ENCODE data around the gene FNDC3B. TPM values are rescaled to one million over a fixed set of nuclear protein-coding genes. Genes with fewer than 3 reads are reported as not detected.

The FNDC3B gene
- polyA plus RNA-seq, 6 donors from 2014 or later: 1.2 to 3.1 (median 2.2) TPM; not detected in 1

GRCh38 chr3:172158741-172159140 is 119.4 kb downstream of the FNDC3B start:
- H3K27ac Mint-ChIP-seq: no peak overlapping the region
- peaks cover 0 to 7% (median 7%) of the 10 kb centered on the region in 3 donors for H3K27me3 Mint-ChIP-seq
- no peaks in the 10 kb centered on the region for H3K36me3 Mint-ChIP-seq
- DNase-seq (no peak), ATAC-seq (ENCODE audit: low read depth in 2 of 2) (no peak)
- peaks cover 0 to 5% (median 0%) of the 10 kb centered on the region in 3 donors for H3K4me1 Mint-ChIP-seq
- no peak overlapping the region for H3K4me3 Mint-ChIP-seq
- no peaks in the 10 kb centered on the region for H3K9me3 Mint-ChIP-seq

GRCh38 chr3:172159376-172159775 is 120.0 kb downstream of the FNDC3B start:
- no peaks in the 10 kb centered on the region for H3K9me3 Mint-ChIP-seq
- ATAC-seq (ENCODE audit: low read depth in 2 of 2) (no peak), DNase-seq (no peak)
- peaks cover 0 to 5% (median 0%) of the 10 kb centered on the region in 3 donors for H3K4me1 Mint-ChIP-seq
- no peak overlapping the region for H3K27ac Mint-ChIP-seq
- H3K4me3 Mint-ChIP-seq: no peak overlapping the region
- H3K36me3 Mint-ChIP-seq: no peaks in the 10 kb centered on the region
- peaks cover 0 to 4% (median 4%) of the 10 kb centered on the region in 3 donors for H3K27me3 Mint-ChIP-seq

- Mint-ChIP-seq H3K27me3 (peaks cover 0 to 4% (median 0%) of the 10 kb centered on the region in 3 donors), H3K4me3 (no peak overlapping the region), H3K36me3 (no peaks in the 10 kb centered on the region), H3K4me1 (peaks cover 0 to 5% (median 0%) of the 10 kb centered on the region in 3 donors), H3K9me3 (no peaks in the 10 kb centered on the region), H3K27ac (no peak overlapping the region)
- DNase-seq: no peak
- ATAC-seq (ENCODE audit: low read depth in 2 of 2): no peak
Observed at GRCh38 chr3:172159962-172160538, 120.7 kb downstream of the FNDC3B start.

GRCh38 chr3:172161133-172161789 is 121.9 kb downstream of the FNDC3B start:
- DNase-seq (no peak), ATAC-seq (ENCODE audit: low read depth in 2 of 2) (no peak)
- Mint-ChIP-seq H3K4me3 (no peak overlapping the region), H3K27me3 (no peaks in the 10 kb centered on the region), H3K36me3 (no peaks in the 10 kb centered on the region), H3K27ac (no peak overlapping the region), H3K9me3 (no peaks in the 10 kb centered on the region), H3K4me1 (peaks cover 0 to 5% (median 0%) of the 10 kb centered on the region in 3 donors)

GRCh38 chr3:172161959-172162358 is 122.6 kb downstream of the FNDC3B start:
- peaks cover 0 to 5% (median 0%) of the 10 kb centered on the region in 3 donors for H3K4me1 Mint-ChIP-seq
- ATAC-seq (ENCODE audit: low read depth in 2 of 2): no peak
- H3K4me3 Mint-ChIP-seq: no peak overlapping the region

GRCh38 chr3:172163320-172163719 is 123.9 kb downstream of the FNDC3B start:
- no peaks in the 10 kb centered on the region for H3K9me3 Mint-ChIP-seq
- H3K4me3 Mint-ChIP-seq: no peak overlapping the region
- DNase-seq: no peak
- no peaks in the 10 kb centered on the region for H3K27me3 Mint-ChIP-seq
- ATAC-seq (ENCODE audit: low read depth in 2 of 2): no peak
- no peaks in the 10 kb centered on the region for H3K36me3 Mint-ChIP-seq
- H3K27ac Mint-ChIP-seq: no peak overlapping the region
- peaks cover 0 to 5% (median 0%) of the 10 kb centered on the region in 3 donors for H3K4me1 Mint-ChIP-seq

More at GRCh38 chr3:172161959-172162358, 122.6 kb downstream of the FNDC3B start:
- no peaks in the 10 kb centered on the region for H3K27me3 Mint-ChIP-seq
- no peak overlapping the region for H3K27ac Mint-ChIP-seq
- no peak for DNase-seq
- no peaks in the 10 kb centered on the region for H3K36me3 Mint-ChIP-seq
- H3K9me3 Mint-ChIP-seq: no peaks in the 10 kb centered on the region

GRCh38 chr3:172164620-172165362 is 125.4 kb downstream of the FNDC3B start:
- no peak for ATAC-seq (ENCODE audit: low read depth in 2 of 2)
- H3K27ac Mint-ChIP-seq: no peak overlapping the region
- DNase-seq: no peak

GRCh38 chr3:172166261-172166660 is 126.9 kb downstream of the FNDC3B start:
- no peak overlapping the region for H3K4me3 Mint-ChIP-seq
- no peak for ATAC-seq (ENCODE audit: low read depth in 2 of 2)
- DNase-seq: no peak

More at GRCh38 chr3:172164620-172165362, 125.4 kb downstream of the FNDC3B start:
- H3K4me1 Mint-ChIP-seq: peaks cover 0 to 5% (median 0%) of the 10 kb centered on the region in 3 donors
- H3K27me3 Mint-ChIP-seq: no peaks in the 10 kb centered on the region
- no peaks in the 10 kb centered on the region for H3K36me3 Mint-ChIP-seq
- H3K9me3 Mint-ChIP-seq: no peaks in the 10 kb centered on the region
- no peak overlapping the region for H3K4me3 Mint-ChIP-seq

GRCh38 chr3:172166890-172167289 is 127.5 kb downstream of the FNDC3B start:
- Mint-ChIP-seq H3K4me3 (no peak overlapping the region), H3K36me3 (no peaks in the 10 kb centered on the region), H3K27ac (no peak overlapping the region), H3K9me3 (no peaks in the 10 kb centered on the region), H3K4me1 (no peaks in the 10 kb centered on the region), H3K27me3 (no peaks in the 10 kb centered on the region)
- ATAC-seq (ENCODE audit: low read depth in 2 of 2): no peak
- DNase-seq: no peak

More at GRCh38 chr3:172166261-172166660, 126.9 kb downstream of the FNDC3B start:
- Mint-ChIP-seq H3K27ac (no peak overlapping the region), H3K27me3 (no peaks in the 10 kb centered on the region), H3K9me3 (no peaks in the 10 kb centered on the region), H3K36me3 (no peaks in the 10 kb centered on the region), H3K4me1 (no peaks in the 10 kb centered on the region)

- H3K36me3 Mint-ChIP-seq: no peaks in the 10 kb centered on the region
Observed at GRCh38 chr3:172167892-172168648, 128.7 kb downstream of the FNDC3B start.

GRCh38 chr3:172170073-172170709 is 130.8 kb downstream of the FNDC3B start:
- H3K27ac Mint-ChIP-seq: no peak overlapping the region
- H3K27me3 Mint-ChIP-seq: peaks cover 0 to 5% (median 0%) of the 10 kb centered on the region in 3 donors
- ATAC-seq (ENCODE audit: low read depth in 2 of 2): no peak
- no peak for DNase-seq
- peak overlapping the region in 1 of 8 donors; percentile 6 for H3K4me3 Mint-ChIP-seq
- no peaks in the 10 kb centered on the region for H3K36me3 Mint-ChIP-seq
- H3K9me3 Mint-ChIP-seq: no peaks in the 10 kb centered on the region
- H3K4me1 Mint-ChIP-seq: no peaks in the 10 kb centered on the region

More at GRCh38 chr3:172167892-172168648, 128.7 kb downstream of the FNDC3B start:
- ATAC-seq (ENCODE audit: low read depth in 2 of 2) (no peak), DNase-seq (no peak)
- no peaks in the 10 kb centered on the region for H3K4me1 Mint-ChIP-seq
- no peak overlapping the region for H3K27ac Mint-ChIP-seq
- H3K27me3 Mint-ChIP-seq: peaks cover 0 to 2% (median 0%) of the 10 kb centered on the region in 3 donors
- no peaks in the 10 kb centered on the region for H3K9me3 Mint-ChIP-seq
- H3K4me3 Mint-ChIP-seq: no peak overlapping the region

- H3K27me3 Mint-ChIP-seq: peaks cover 0 to 5% (median 0%) of the 10 kb centered on the region in 3 donors
- H3K9me3 Mint-ChIP-seq: no peaks in the 10 kb centered on the region
- no peak overlapping the region for H3K27ac Mint-ChIP-seq
- H3K36me3 Mint-ChIP-seq: no peaks in the 10 kb centered on the region
- DNase-seq: no peak
- ATAC-seq (ENCODE audit: low read depth in 2 of 2): no peak
- H3K4me1 Mint-ChIP-seq: no peaks in the 10 kb centered on the region
- no peak overlapping the region for H3K4me3 Mint-ChIP-seq
Observed at GRCh38 chr3:172170841-172171240, 131.5 kb downstream of the FNDC3B start.

All from naive B cell (primary cell).